ENCODE results near the gene ASIC4. TPM values are rescaled to one million over a fixed set of nuclear protein-coding genes. Genes with fewer than 3 reads are reported as not detected.

ASIC4 gene
- total and polyA plus RNA-seq, 2 of the 8 experiments (the other 6 are each of a cell fraction or from before 2014, with no cell fraction given): 0.12 to 0.22 TPM

- H3K4me1 ChIP-seq (replicated peaks in 1 of 4; ENCODE audit: control insufficient read depth in 3 of 4, insufficient read depth in 4 of 4, low read length in 3 of 4): peaks cover 0 to 32% (median 22%) of the 10 kb centered on the region in 4 experiments; a peak in 6 of 7 replicates
- FAIRE-seq: no peak
- H2BK12ac ChIP-seq (ENCODE audit: low read depth, low read length): no peak overlapping the region
- no peak overlapping the region for H4K91ac ChIP-seq (replicated peaks; ENCODE audit: insufficient read length, low read length)
- peaks cover 20 to 46% (median 33%) of the 10 kb centered on the region in 4 experiments for H3K27me3 ChIP-seq (replicated peaks in 1 of 4; ENCODE audit: control insufficient read depth in 3 of 4, extremely low read depth in 1 of 4, insufficient read depth in 3 of 4, low read length in 3 of 4)
- no peaks in the 10 kb centered on the region for H3K79me1 ChIP-seq (ENCODE audit: low read depth, low read length)
- no peak overlapping the region for H2BK5ac ChIP-seq (ENCODE audit: low read depth, low read length)
- H3K9ac ChIP-seq (replicated peaks in 1 of 4; ENCODE audit: extremely low read depth in 1 of 4, low read depth in 3 of 4, low read length in 3 of 4): no peak overlapping the region
- H3K4me2 ChIP-seq (ENCODE audit: insufficient read depth in 1 of 2, low read depth in 2 of 2, low read length in 2 of 2): no peak overlapping the region
- H3K18ac ChIP-seq (ENCODE audit: extremely low read depth, low read length): no peak overlapping the region
- H3K36me3 ChIP-seq (ENCODE audit: control insufficient read depth in 2 of 4, insufficient read depth in 4 of 4, low read length in 3 of 4): no peaks in the 10 kb centered on the region
- H4K8ac ChIP-seq (ENCODE audit: extremely low read depth, insufficient read depth, low read length): no peak overlapping the region
- POLR2A ChIA-PET (ENCODE audit: partially characterized antibody): interaction anchor here (0.8 to 19.9 kb wide), 9 partner anchors 9 to 37 kb away, joined by 3 to 216 read pairs (median 9); partner anchors contain the start of gene ASIC4
- H3K9me3 ChIP-seq (ENCODE audit: insufficient read depth in 2 of 2, low read depth in 1 of 2, low read length in 1 of 2): no peaks in the 10 kb centered on the region
- H2AFZ ChIP-seq (ENCODE audit: low read length): no peak overlapping the region
- no peaks in the 10 kb centered on the region for H3K79me2 ChIP-seq (ENCODE audit: control insufficient read depth in 1 of 2, insufficient read depth in 2 of 2, low read length in 2 of 2)
- H2BK20ac ChIP-seq (ENCODE audit: low read length): no peak overlapping the region
- H3K56ac ChIP-seq (replicated peaks; ENCODE audit: insufficient read length, low read depth, low read length): no peak overlapping the region
- H2AK5ac ChIP-seq (ENCODE audit: low read depth, low read length): no peak overlapping the region
- H4K5ac ChIP-seq (ENCODE audit: insufficient read length, low read depth, low read length): no peak overlapping the region
- DNase-seq (ENCODE audit: low read depth in 1 of 2, low spot score in 2 of 2): no peak
- 89% methylated on average over 5 of the region's 5 CpGs; no CpG with 5 or more reads in 1 of the 2 experiments for WGBS, 2 experiments (ENCODE audit: extremely low coverage in 1 of 2, insufficient coverage in 1 of 2, insufficient read length in 1 of 2, insufficient replicate concordance in 2 of 2, low coverage in 1 of 2, low lambda C conversion rate in 2 of 2, missing lambda C conversion rate in 1 of 2)
- peaks cover 15% of the 10 kb centered on the region for H3K23me2 ChIP-seq (ENCODE audit: low read depth, low read length)
- peak; percentile 41 for TF ChIP-seq RNF2 (IDR thresholded peaks at IDR 0.05; ENCODE audit: borderline replicate concordance, low read depth, low read length, missing control alignments, poor library complexity, severe bottlenecking)
- TF ChIP-seq POLR2AphosphoS5 (IDR thresholded peaks at IDR 0.05; ENCODE audit: low read depth, low read length): no peak
- TF ChIP-seq CEBPB (IDR thresholded peaks at IDR 0.05; ENCODE audit: low read depth, low read length): no peak
- no peak for TF ChIP-seq USF2 (IDR thresholded peaks at IDR 0.05; ENCODE audit: low read length)
- no peak for TF ChIP-seq NRF1 (IDR thresholded peaks at IDR 0.05; ENCODE audit: low read depth, low read length)
- no peak overlapping the region for H3K23ac ChIP-seq (ENCODE audit: insufficient read length)
- no peaks in the 10 kb centered on the region for H4K20me1 ChIP-seq (replicated peaks in 1 of 2; ENCODE audit: control insufficient read depth in 1 of 2, insufficient read depth in 2 of 2, low read length in 2 of 2)
- no peak overlapping the region for H3K27ac ChIP-seq (ENCODE audit: low read depth, low read length)
- H3K4me3 ChIP-seq (ENCODE audit: extremely low read depth in 1 of 4, insufficient read depth in 2 of 4, low read depth in 3 of 4, low read length in 4 of 4): no peak overlapping the region
- H3K14ac ChIP-seq (ENCODE audit: insufficient read length): no peak overlapping the region
- peak overlapping the region; percentile 8; the same call in 1 of the 2 replicates for H2BK15ac ChIP-seq (ENCODE audit: low read length)
- H2BK120ac ChIP-seq (replicated peaks; ENCODE audit: low read depth, low read length): no peak overlapping the region
- H3K4ac ChIP-seq (replicated peaks; ENCODE audit: insufficient read length, low read depth, low read length): no peak overlapping the region
- CTCF ChIA-PET (ENCODE audit: partially characterized antibody): interaction anchor here (0.6 to 113.1 kb wide), 9 partner anchors 4 to 946 kb away, joined by 3 to 7248 read pairs (median 6); partner anchors contain the start of genes ASIC4, CHPF, DES and GMPPA
Measured at GRCh38 chr2:219493086-219493485, 21.2 kb upstream of the ASIC4 start.
